OCI-LY1 (cell line): ENCODE data around the gene CD96.

ENCODE experiments used
- EZH2 ChIP-seq: fragments of 200-600 bp; sonication (generic), shearing (Covaris generic); IDR thresholded peaks from 2 replicates; pipeline ENCODE4 v1.8.0; 2017; ENCODE audit warnings: borderline replicate concordance, mixed run types, mild to moderate bottlenecking, antibody characterized with exemption, low read length, moderate library complexity, mixed read lengths
- TF ChIP-seq, protein P1 (sequence below): fragments of 200-600 bp; sonication (generic), shearing (Covaris generic); IDR thresholded peaks from 2 replicates; pipeline ENCODE4 v1.5.1; 2017; ENCODE audit warnings: mild to moderate bottlenecking, antibody characterized with exemption, low read length, moderate library complexity, mixed read lengths

GRCh38 chr3:111618945-111619344, 76.9 kb downstream of the CD96 start:
- TF ChIP-seq, protein P1, sequence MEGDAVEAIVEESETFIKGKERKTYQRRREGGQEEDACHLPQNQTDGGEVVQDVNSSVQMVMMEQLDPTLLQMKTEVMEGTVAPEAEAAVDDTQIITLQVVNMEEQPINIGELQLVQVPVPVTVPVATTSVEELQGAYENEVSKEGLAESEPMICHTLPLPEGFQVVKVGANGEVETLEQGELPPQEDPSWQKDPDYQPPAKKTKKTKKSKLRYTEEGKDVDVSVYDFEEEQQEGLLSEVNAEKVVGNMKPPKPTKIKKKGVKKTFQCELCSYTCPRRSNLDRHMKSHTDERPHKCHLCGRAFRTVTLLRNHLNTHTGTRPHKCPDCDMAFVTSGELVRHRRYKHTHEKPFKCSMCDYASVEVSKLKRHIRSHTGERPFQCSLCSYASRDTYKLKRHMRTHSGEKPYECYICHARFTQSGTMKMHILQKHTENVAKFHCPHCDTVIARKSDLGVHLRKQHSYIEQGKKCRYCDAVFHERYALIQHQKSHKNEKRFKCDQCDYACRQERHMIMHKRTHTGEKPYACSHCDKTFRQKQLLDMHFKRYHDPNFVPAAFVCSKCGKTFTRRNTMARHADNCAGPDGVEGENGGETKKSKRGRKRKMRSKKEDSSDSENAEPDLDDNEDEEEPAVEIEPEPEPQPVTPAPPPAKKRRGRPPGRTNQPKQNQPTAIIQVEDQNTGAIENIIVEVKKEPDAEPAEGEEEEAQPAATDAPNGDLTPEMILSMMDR, result no peak
- no peak for TF ChIP-seq EZH2
